ENCODE measurements around the gene CPVL.
"Not testable (repeated sequence)": the region's sequence is repeated elsewhere in the genome, so short reads cannot be mapped to it uniquely, and the experiment has no call there.

CPVL gene

GRCh38 chr7:29115753-29116152 is 30.6 kb downstream of the CPVL start:
- Histone ChIP-seq H3K4me3 (ENCODE audit: low read depth in 1 of 2, low read length in 2 of 2) (no peak overlapping the region), H3K27me3 (ENCODE audit: low read depth, low read length) (no peaks in the 10 kb centered on the region), H3K27ac (ENCODE audit: low read length) (no peak overlapping the region), H3K4me1 (ENCODE audit: control insufficient read depth in 1 of 2, insufficient read depth in 2 of 2, low read length in 2 of 2) (no peaks in the 10 kb centered on the region), H3K9me3 (ENCODE audit: control insufficient read depth in 1 of 2, low read length in 2 of 2) (no peaks in the 10 kb centered on the region), H3K36me3 (ENCODE audit: control insufficient read depth in 1 of 2, insufficient read depth in 2 of 2, low read length in 2 of 2) (no peaks in the 10 kb centered on the region)

- Histone ChIP-seq H3K27ac (ENCODE audit: low read length) (no peak overlapping the region), H3K4me3 (ENCODE audit: low read depth in 1 of 2, low read length in 2 of 2) (no peak overlapping the region), H3K36me3 (ENCODE audit: control insufficient read depth in 1 of 2, insufficient read depth in 2 of 2, low read length in 2 of 2) (no peaks in the 10 kb centered on the region), H3K9me3 (ENCODE audit: control insufficient read depth in 1 of 2, low read length in 2 of 2) (no peaks in the 10 kb centered on the region), H3K27me3 (ENCODE audit: low read depth, low read length) (no peaks in the 10 kb centered on the region), H3K4me1 (ENCODE audit: control insufficient read depth in 1 of 2, insufficient read depth in 2 of 2, low read length in 2 of 2) (no peaks in the 10 kb centered on the region)
Observed at GRCh38 chr7:29115130-29115687, 31.1 kb downstream of the CPVL start.

- H3K9me3 ChIP-seq (ENCODE audit: control insufficient read depth in 1 of 2, low read length in 2 of 2); H3K4me3 ChIP-seq (ENCODE audit: low read depth in 1 of 2, low read length in 2 of 2); H3K27me3 ChIP-seq (ENCODE audit: low read depth, low read length); H3K27ac ChIP-seq (ENCODE audit: low read length); H3K36me3 ChIP-seq (ENCODE audit: control insufficient read depth in 1 of 2, insufficient read depth in 2 of 2, low read length in 2 of 2); H3K4me1 ChIP-seq (ENCODE audit: control insufficient read depth in 1 of 2, insufficient read depth in 2 of 2, low read length in 2 of 2): not testable (repeated sequence)
Observed at GRCh38 chr7:29114266-29114665, 32.1 kb downstream of the CPVL start.

- Histone ChIP-seq H3K4me1 (ENCODE audit: control insufficient read depth in 1 of 2, insufficient read depth in 2 of 2, low read length in 2 of 2) (no peaks in the 10 kb centered on the region), H3K36me3 (ENCODE audit: control insufficient read depth in 1 of 2, insufficient read depth in 2 of 2, low read length in 2 of 2) (no peaks in the 10 kb centered on the region), H3K9me3 (ENCODE audit: control insufficient read depth in 1 of 2, low read length in 2 of 2) (no peaks in the 10 kb centered on the region), H3K4me3 (ENCODE audit: low read depth in 1 of 2, low read length in 2 of 2) (no peak overlapping the region), H3K27me3 (ENCODE audit: low read depth, low read length) (no peaks in the 10 kb centered on the region), H3K27ac (ENCODE audit: low read length) (no peak overlapping the region)
Observed at GRCh38 chr7:29113384-29114102, 32.8 kb downstream of the CPVL start.

GRCh38 chr7:29112721-29113120 is 33.6 kb downstream of the CPVL start:
- H3K36me3 ChIP-seq (ENCODE audit: control insufficient read depth in 1 of 2, insufficient read depth in 2 of 2, low read length in 2 of 2), result no peaks in the 10 kb centered on the region
- no peaks in the 10 kb centered on the region for H3K27me3 ChIP-seq (ENCODE audit: low read depth, low read length)
- H3K4me3 ChIP-seq (ENCODE audit: low read depth in 1 of 2, low read length in 2 of 2), result no peak overlapping the region
- no peaks in the 10 kb centered on the region for H3K4me1 ChIP-seq (ENCODE audit: control insufficient read depth in 1 of 2, insufficient read depth in 2 of 2, low read length in 2 of 2)
- H3K9me3 ChIP-seq (ENCODE audit: control insufficient read depth in 1 of 2, low read length in 2 of 2), result no peaks in the 10 kb centered on the region
- no peak overlapping the region for H3K27ac ChIP-seq (ENCODE audit: low read length)

GRCh38 chr7:29109899-29110298 is 36.4 kb downstream of the CPVL start:
- Histone ChIP-seq H3K9me3 (ENCODE audit: control insufficient read depth in 1 of 2, low read length in 2 of 2) (no peaks in the 10 kb centered on the region), H3K27ac (ENCODE audit: low read length) (no peak overlapping the region), H3K36me3 (ENCODE audit: control insufficient read depth in 1 of 2, insufficient read depth in 2 of 2, low read length in 2 of 2) (no peaks in the 10 kb centered on the region), H3K4me1 (ENCODE audit: control insufficient read depth in 1 of 2, insufficient read depth in 2 of 2, low read length in 2 of 2) (no peaks in the 10 kb centered on the region), H3K27me3 (ENCODE audit: low read depth, low read length) (no peaks in the 10 kb centered on the region), H3K4me3 (ENCODE audit: low read depth in 1 of 2, low read length in 2 of 2) (no peak overlapping the region)

GRCh38 chr7:29109358-29109757 is 37.0 kb downstream of the CPVL start:
- Histone ChIP-seq H3K9me3 (ENCODE audit: control insufficient read depth in 1 of 2, low read length in 2 of 2) (no peaks in the 10 kb centered on the region), H3K27ac (ENCODE audit: low read length) (no peak overlapping the region), H3K36me3 (ENCODE audit: control insufficient read depth in 1 of 2, insufficient read depth in 2 of 2, low read length in 2 of 2) (no peaks in the 10 kb centered on the region), H3K4me1 (ENCODE audit: control insufficient read depth in 1 of 2, insufficient read depth in 2 of 2, low read length in 2 of 2) (no peaks in the 10 kb centered on the region), H3K27me3 (ENCODE audit: low read depth, low read length) (no peaks in the 10 kb centered on the region), H3K4me3 (ENCODE audit: low read depth in 1 of 2, low read length in 2 of 2) (no peak overlapping the region)

GRCh38 chr7:29107056-29107455 is 39.3 kb downstream of the CPVL start:
- Histone ChIP-seq H3K27ac (ENCODE audit: low read length) (no peak overlapping the region), H3K36me3 (ENCODE audit: control insufficient read depth in 1 of 2, insufficient read depth in 2 of 2, low read length in 2 of 2) (no peaks in the 10 kb centered on the region), H3K9me3 (ENCODE audit: control insufficient read depth in 1 of 2, low read length in 2 of 2) (no peaks in the 10 kb centered on the region), H3K4me3 (ENCODE audit: low read depth in 1 of 2, low read length in 2 of 2) (no peak overlapping the region), H3K4me1 (ENCODE audit: control insufficient read depth in 1 of 2, insufficient read depth in 2 of 2, low read length in 2 of 2) (no peaks in the 10 kb centered on the region), H3K27me3 (ENCODE audit: low read depth, low read length) (no peaks in the 10 kb centered on the region)

GRCh38 chr7:29106669-29106988 is 39.7 kb downstream of the CPVL start:
- Histone ChIP-seq H3K9me3 (ENCODE audit: control insufficient read depth in 1 of 2, low read length in 2 of 2) (no peaks in the 10 kb centered on the region), H3K27ac (ENCODE audit: low read length) (no peak overlapping the region), H3K4me1 (ENCODE audit: control insufficient read depth in 1 of 2, insufficient read depth in 2 of 2, low read length in 2 of 2) (no peaks in the 10 kb centered on the region), H3K36me3 (ENCODE audit: control insufficient read depth in 1 of 2, insufficient read depth in 2 of 2, low read length in 2 of 2) (no peaks in the 10 kb centered on the region), H3K27me3 (ENCODE audit: low read depth, low read length) (no peaks in the 10 kb centered on the region), H3K4me3 (ENCODE audit: low read depth in 1 of 2, low read length in 2 of 2) (no peak overlapping the region)

- peaks cover 0 to under 1% of the 10 kb centered on the region in 2 donors for H3K4me1 ChIP-seq (ENCODE audit: control insufficient read depth in 1 of 2, insufficient read depth in 2 of 2, low read length in 2 of 2)
- no peak overlapping the region for H3K4me3 ChIP-seq (ENCODE audit: low read depth in 1 of 2, low read length in 2 of 2)
- no peaks in the 10 kb centered on the region for H3K9me3 ChIP-seq (ENCODE audit: control insufficient read depth in 1 of 2, low read length in 2 of 2)
- no peaks in the 10 kb centered on the region for H3K36me3 ChIP-seq (ENCODE audit: control insufficient read depth in 1 of 2, insufficient read depth in 2 of 2, low read length in 2 of 2)
- H3K27ac ChIP-seq (ENCODE audit: low read length), result no peak overlapping the region
- no peaks in the 10 kb centered on the region for H3K27me3 ChIP-seq (ENCODE audit: low read depth, low read length)
Observed at GRCh38 chr7:29105752-29106668, 40.3 kb downstream of the CPVL start.

GRCh38 chr7:29105191-29105590 is 41.1 kb downstream of the CPVL start:
- H3K9me3 ChIP-seq (ENCODE audit: control insufficient read depth in 1 of 2, low read length in 2 of 2), result no peaks in the 10 kb centered on the region
- no peak overlapping the region for H3K27ac ChIP-seq (ENCODE audit: low read length)
- H3K4me3 ChIP-seq (ENCODE audit: low read depth in 1 of 2, low read length in 2 of 2), result no peak overlapping the region
- H3K36me3 ChIP-seq (ENCODE audit: control insufficient read depth in 1 of 2, insufficient read depth in 2 of 2, low read length in 2 of 2), result no peaks in the 10 kb centered on the region
- H3K27me3 ChIP-seq (ENCODE audit: low read depth, low read length), result no peaks in the 10 kb centered on the region
- peaks cover 0 to 5% of the 10 kb centered on the region in 2 donors for H3K4me1 ChIP-seq (ENCODE audit: control insufficient read depth in 1 of 2, insufficient read depth in 2 of 2, low read length in 2 of 2)

All from muscle layer of duodenum (tissue), 2 donors.